Measurements from ENCODE around the gene IL18RAP.

The IL18RAP gene

DNA sequence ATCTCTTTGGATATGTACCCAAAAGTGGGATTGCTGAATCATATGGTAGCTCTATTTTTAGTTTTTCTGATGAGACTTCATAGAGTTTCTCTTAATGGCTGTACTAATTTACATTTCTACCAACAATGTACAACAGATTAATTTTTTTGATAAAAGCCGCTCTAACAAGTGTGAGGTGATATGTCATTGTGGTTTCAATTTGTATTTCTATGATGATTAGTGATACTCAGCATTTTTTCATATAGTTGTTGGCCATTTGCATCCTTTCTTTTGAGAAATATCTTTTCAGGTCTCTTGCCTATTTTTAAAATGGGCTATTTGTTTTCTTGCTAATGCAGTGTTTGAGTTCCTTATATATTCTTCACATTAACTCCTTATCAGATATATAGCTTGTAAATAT is 4.3 kb downstream of the IL18RAP start:
- H2AFZ ChIP-seq (ENCODE audit: low read depth), result no peak overlapping the region
- H3K4me2 ChIP-seq, result no peak overlapping the region
- H3K4me3 ChIP-seq (IDR thresholded peaks at IDR 0.05; ENCODE audit: insufficient read depth, low read depth, low read length), result no peak overlapping the region
- no peak overlapping the region for H3K9ac ChIP-seq
- no peaks in the 10 kb centered on the region for H3K4me1 ChIP-seq (ENCODE audit: low read depth, poor library complexity, severe bottlenecking)
- H3K36me3 ChIP-seq (ENCODE audit: insufficient read depth), result no peaks in the 10 kb centered on the region
- TF ChIP-seq, protein P1, sequence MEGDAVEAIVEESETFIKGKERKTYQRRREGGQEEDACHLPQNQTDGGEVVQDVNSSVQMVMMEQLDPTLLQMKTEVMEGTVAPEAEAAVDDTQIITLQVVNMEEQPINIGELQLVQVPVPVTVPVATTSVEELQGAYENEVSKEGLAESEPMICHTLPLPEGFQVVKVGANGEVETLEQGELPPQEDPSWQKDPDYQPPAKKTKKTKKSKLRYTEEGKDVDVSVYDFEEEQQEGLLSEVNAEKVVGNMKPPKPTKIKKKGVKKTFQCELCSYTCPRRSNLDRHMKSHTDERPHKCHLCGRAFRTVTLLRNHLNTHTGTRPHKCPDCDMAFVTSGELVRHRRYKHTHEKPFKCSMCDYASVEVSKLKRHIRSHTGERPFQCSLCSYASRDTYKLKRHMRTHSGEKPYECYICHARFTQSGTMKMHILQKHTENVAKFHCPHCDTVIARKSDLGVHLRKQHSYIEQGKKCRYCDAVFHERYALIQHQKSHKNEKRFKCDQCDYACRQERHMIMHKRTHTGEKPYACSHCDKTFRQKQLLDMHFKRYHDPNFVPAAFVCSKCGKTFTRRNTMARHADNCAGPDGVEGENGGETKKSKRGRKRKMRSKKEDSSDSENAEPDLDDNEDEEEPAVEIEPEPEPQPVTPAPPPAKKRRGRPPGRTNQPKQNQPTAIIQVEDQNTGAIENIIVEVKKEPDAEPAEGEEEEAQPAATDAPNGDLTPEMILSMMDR (conservative IDR thresholded peaks at IDR 0.05; ENCODE audit: low read depth, low read length), result no peak
- H3K27ac ChIP-seq, result no peak overlapping the region
- no peaks in the 10 kb centered on the region for H3K27me3 ChIP-seq (ENCODE audit: insufficient read depth, low read depth)
- no peaks in the 10 kb centered on the region for H4K20me1 ChIP-seq (ENCODE audit: insufficient read depth)
- no peaks in the 10 kb centered on the region for H3K79me2 ChIP-seq (ENCODE audit: insufficient read depth, low read depth)

DNA sequence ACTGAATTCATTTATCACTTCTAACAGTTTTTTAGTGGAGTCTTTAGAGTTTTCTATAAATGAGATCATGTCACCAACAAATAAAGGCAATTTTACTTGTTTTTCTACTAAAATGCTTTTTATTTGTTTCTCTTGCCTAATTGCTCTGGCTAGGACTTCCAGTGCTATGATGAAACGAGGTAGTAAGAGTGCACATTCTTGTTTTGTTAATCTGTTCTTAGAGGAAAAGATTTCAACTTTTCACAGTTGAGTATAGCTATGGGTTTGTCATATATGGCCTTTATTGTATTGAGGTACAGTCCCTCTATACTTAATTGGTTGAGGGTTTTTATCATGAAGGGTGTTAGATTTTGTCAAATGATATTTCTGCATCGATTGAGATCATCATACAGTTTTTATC is 5.6 kb downstream of the IL18RAP start:
- H4K20me1 ChIP-seq (ENCODE audit: insufficient read depth), result no peaks in the 10 kb centered on the region
- H3K9ac ChIP-seq, result no peak overlapping the region
- TF ChIP-seq, protein P1 (conservative IDR thresholded peaks at IDR 0.05; ENCODE audit: low read depth, low read length), result no peak
- no peak overlapping the region for H3K4me2 ChIP-seq
- H3K4me3 ChIP-seq (IDR thresholded peaks at IDR 0.05; ENCODE audit: insufficient read depth, low read depth, low read length), result no peak overlapping the region
- no peaks in the 10 kb centered on the region for H3K36me3 ChIP-seq (ENCODE audit: insufficient read depth)
- no peak overlapping the region for H2AFZ ChIP-seq (ENCODE audit: low read depth)
- no peaks in the 10 kb centered on the region for H3K27me3 ChIP-seq (ENCODE audit: insufficient read depth, low read depth)
- no peak overlapping the region for H3K27ac ChIP-seq
- H3K4me1 ChIP-seq (ENCODE audit: low read depth, poor library complexity, severe bottlenecking), result no peaks in the 10 kb centered on the region
- H3K79me2 ChIP-seq (ENCODE audit: insufficient read depth, low read depth), result no peaks in the 10 kb centered on the region

DNA sequence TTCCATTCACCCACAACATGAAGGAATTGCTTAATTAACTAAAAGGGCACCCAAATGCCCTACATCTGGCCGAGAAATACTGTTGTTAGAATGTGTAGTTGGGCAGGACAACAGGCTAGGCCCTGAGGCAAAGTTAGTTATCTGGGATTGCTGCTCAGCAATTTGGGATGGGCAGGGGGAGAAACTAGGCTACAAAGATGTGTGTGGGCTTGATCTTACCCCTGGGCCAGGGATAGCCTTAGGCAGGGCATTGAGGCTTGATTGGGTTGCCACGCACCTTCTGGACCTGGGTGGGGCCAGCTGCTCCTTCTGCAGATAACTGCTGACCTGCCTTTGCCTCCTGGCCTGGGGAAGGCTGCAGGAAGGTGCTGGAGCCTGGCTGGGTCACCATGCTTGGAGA is 9.4 kb downstream of the IL18RAP start:
- H4K20me1 ChIP-seq (ENCODE audit: insufficient read depth), result no peaks in the 10 kb centered on the region
- H3K4me1 ChIP-seq (ENCODE audit: low read depth, poor library complexity, severe bottlenecking), result no peaks in the 10 kb centered on the region
- no peak overlapping the region for H3K4me3 ChIP-seq (IDR thresholded peaks at IDR 0.05; ENCODE audit: insufficient read depth, low read depth, low read length)
- no peak overlapping the region for H3K4me2 ChIP-seq
- TF ChIP-seq, protein P1 (conservative IDR thresholded peaks at IDR 0.05; ENCODE audit: low read depth, low read length), result no peak
- H3K9ac ChIP-seq, result no peak overlapping the region
- no peak overlapping the region for H3K27ac ChIP-seq
- no peaks in the 10 kb centered on the region for H3K79me2 ChIP-seq (ENCODE audit: insufficient read depth, low read depth)
- H3K36me3 ChIP-seq (ENCODE audit: insufficient read depth), result no peaks in the 10 kb centered on the region
- no peak overlapping the region for H2AFZ ChIP-seq (ENCODE audit: low read depth)
- no peaks in the 10 kb centered on the region for H3K27me3 ChIP-seq (ENCODE audit: insufficient read depth, low read depth)

DNA sequence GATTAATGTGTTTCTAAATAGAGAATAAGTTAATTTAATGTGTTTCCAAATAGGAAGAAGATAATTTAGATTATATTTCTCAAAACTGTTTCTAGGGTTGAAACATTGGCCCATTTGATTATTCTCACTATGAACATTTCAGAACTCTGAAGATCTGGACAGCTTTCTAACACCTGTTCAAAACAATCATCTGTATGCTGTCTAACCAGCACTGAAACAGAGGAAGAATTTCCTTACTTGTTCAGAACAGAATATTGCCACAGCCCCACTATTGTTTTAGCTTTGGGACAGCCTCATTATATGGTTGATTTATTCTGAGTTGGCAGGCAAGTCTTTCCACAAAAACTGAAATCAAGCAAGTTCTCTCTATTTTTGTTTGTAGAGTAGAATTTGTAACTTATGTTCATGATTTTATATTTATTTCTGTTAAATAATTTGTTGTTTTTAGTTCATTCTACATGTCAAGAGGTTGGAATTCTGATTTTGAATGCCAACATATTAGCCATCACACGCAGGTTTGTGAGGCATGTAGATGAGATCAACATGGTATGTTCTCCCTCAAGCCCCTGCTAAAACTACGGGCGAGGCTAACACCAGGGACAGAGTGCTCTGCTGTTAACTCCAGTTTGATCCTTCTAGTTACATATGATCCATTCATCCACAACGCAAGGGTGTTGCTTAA is 11.2 kb downstream of the IL18RAP start:
- H4K20me1 ChIP-seq (ENCODE audit: insufficient read depth), result no peaks in the 10 kb centered on the region
- no peaks in the 10 kb centered on the region for H3K27me3 ChIP-seq (ENCODE audit: insufficient read depth, low read depth)
- TF ChIP-seq, protein P1 (conservative IDR thresholded peaks at IDR 0.05; ENCODE audit: low read depth, low read length), result no peak
- H3K9ac ChIP-seq, result no peak overlapping the region
- no peak overlapping the region for H3K4me3 ChIP-seq (IDR thresholded peaks at IDR 0.05; ENCODE audit: insufficient read depth, low read depth, low read length)
- no peaks in the 10 kb centered on the region for H3K4me1 ChIP-seq (ENCODE audit: low read depth, poor library complexity, severe bottlenecking)
- H3K4me2 ChIP-seq, result no peak overlapping the region
- no peaks in the 10 kb centered on the region for H3K36me3 ChIP-seq (ENCODE audit: insufficient read depth)
- no peak overlapping the region for H2AFZ ChIP-seq (ENCODE audit: low read depth)
- H3K27ac ChIP-seq, result no peak overlapping the region
- H3K79me2 ChIP-seq (ENCODE audit: insufficient read depth, low read depth), result no peaks in the 10 kb centered on the region

Data from KMS-11 (cell line).